Liver (tissue), 9 donors: Measurements from ENCODE around the gene ZAP70. TPM values are rescaled to one million over a fixed set of nuclear protein-coding genes. Genes with fewer than 3 reads are reported as not detected.
"Not testable (repeated sequence)": the region's sequence is repeated elsewhere in the genome, so short reads cannot be mapped to it uniquely, and the experiment has no call there.

Experiments used
- DNase-seq: peaks from one replicate; pipeline ENCODE4 v3.0.0-alpha.2; 2017; ENCODE audit warnings: low spot score
- H3K27ac ChIP-seq, 2 donors: one replicate each; pipeline ENCODE4 v1.7.0; 2013; ENCODE audit warnings: inconsistent platforms in 2 of 2, low read length in 2 of 2, control low read depth in 1 of 2, low read depth in 1 of 2, mild to moderate bottlenecking in 1 of 2
- H3K27me3 ChIP-seq, 4 donors: one replicate each; pipeline versions ENCODE4 v1.6.1 to v1.7.0; 2013; ENCODE audit warnings: low read length in 3 of 4, inconsistent platforms in 1 of 4, mild to moderate bottlenecking in 1 of 4, moderate library complexity in 1 of 4; ENCODE audit not compliant: control insufficient read depth in 4 of 4, insufficient read depth in 4 of 4
- H3K36me3 ChIP-seq, 4 donors: one replicate each; pipeline versions ENCODE4 v1.6.1 to v1.7.0; 2013; ENCODE audit warnings: low read length in 3 of 4, mild to moderate bottlenecking in 3 of 4, low read depth in 1 of 4, moderate library complexity in 1 of 4; ENCODE audit not compliant: control insufficient read depth in 4 of 4, insufficient read depth in 3 of 4
- H3K4me1 ChIP-seq, 4 donors: one replicate each; pipeline versions ENCODE4 v1.6.1 to v1.7.0; 2013; ENCODE audit warnings: low read length in 3 of 4, mild to moderate bottlenecking in 3 of 4, moderate library complexity in 1 of 4; ENCODE audit not compliant: control insufficient read depth in 4 of 4, insufficient read depth in 4 of 4
- H3K4me3 ChIP-seq, 3 donors: one replicate each; pipeline versions ENCODE4 v1.6.1 to v1.7.0; 2013; ENCODE audit warnings: low read length in 3 of 3, control low read depth in 1 of 3, low read depth in 1 of 3, mild to moderate bottlenecking in 1 of 3
- H3K9ac ChIP-seq, 2 donors: one replicate each; pipeline ENCODE4 v1.7.0; 2013; ENCODE audit warnings: low read length in 2 of 2, mild to moderate bottlenecking in 2 of 2, moderate library complexity in 2 of 2, control low read depth in 1 of 2, low read depth in 1 of 2
- H3K9me3 ChIP-seq, 4 donors: one replicate each; pipeline versions ENCODE4 v1.6.1 to v1.7.0; 2013; ENCODE audit warnings: low read length in 3 of 4; ENCODE audit not compliant: control insufficient read depth in 4 of 4
- EGR1 ChIP-seq, 2 donors: IDR thresholded peaks; 2 replicates each; pipeline ENCODE4 v1.6.1; 2016 to 2018; ENCODE audit warnings: antibody characterized with exemption in 2 of 2, low read depth in 2 of 2
- FOXA1 ChIP-seq: IDR thresholded peaks from 2 replicates; pipeline ENCODE4 v1.6.1; 2016; ENCODE audit warnings: antibody characterized with exemption
- GABPA ChIP-seq, 2 donors: IDR thresholded peaks in 1 of 2; conservative IDR thresholded peaks in 1 of 2; 2 replicates each; pipeline ENCODE4 v1.6.1; 2016; ENCODE audit warnings: antibody characterized with exemption in 2 of 2, mild to moderate bottlenecking in 1 of 2, moderate library complexity in 1 of 2
- HNF4A ChIP-seq, 2 donors: conservative IDR thresholded peaks; 2 replicates each; pipeline ENCODE4 v1.6.1; 2016; ENCODE audit warnings: antibody characterized with exemption in 2 of 2, mild to moderate bottlenecking in 2 of 2
- HNF4G ChIP-seq: IDR thresholded peaks from 2 replicates; pipeline ENCODE4 v1.6.1; 2016; ENCODE audit warnings: antibody characterized with exemption
- JUND ChIP-seq, 2 donors: IDR thresholded peaks; 2 replicates each; pipeline ENCODE4 v1.6.1; 2016; ENCODE audit warnings: antibody characterized with exemption in 2 of 2
- NR2F2 ChIP-seq: IDR thresholded peaks from 2 replicates; pipeline ENCODE4 v1.6.1; 2016; ENCODE audit warnings: antibody characterized with exemption
- RAD21 ChIP-seq, 2 donors: IDR thresholded peaks; 2 replicates each; pipeline ENCODE4 v1.6.1; 2016; ENCODE audit warnings: antibody characterized with exemption in 2 of 2, mild to moderate bottlenecking in 2 of 2
- RXRA ChIP-seq, 2 donors: IDR thresholded peaks; 2 replicates each; pipeline ENCODE4 v1.6.1; 2017 to 2018; ENCODE audit warnings: antibody characterized with exemption in 2 of 2, mild to moderate bottlenecking in 1 of 2
- SP1 ChIP-seq: IDR thresholded peaks from 2 replicates; pipeline ENCODE4 v1.6.1; 2018; ENCODE audit warnings: antibody characterized with exemption, mild to moderate bottlenecking
- YY1 ChIP-seq: IDR thresholded peaks from 2 replicates; pipeline ENCODE4 v1.6.1; 2016; ENCODE audit warnings: antibody characterized with exemption, mild to moderate bottlenecking
- WGBS: extraction: QIAGEN DNeasy Blood & Tissue Kit; methylation state at CpG from one replicate; pipeline ENCODE4 v1.1.7; 2013; 5-methylcytosine and 5-hydroxymethylcytosine counted together
- polyA plus RNA-seq, 2 donors: library from polyadenylated mRNA; stranded (reverse) in 1 of 2; unstranded in 1 of 2; fragments of 200-250 nt in 1 of 2; fragments of >200 nt in 1 of 2; fragmentation: Nextera tagmentation in 1 of 2; extraction: Ambion mirVana in 1 of 2; gene quantifications; one replicate each; pipeline versions ENCODE4 v1.2.1 to v1.2.3, GENCODE V29; 2013 to 2015
- total RNA-seq, 2 donors: library from RNA; depleted of rRNA; stranded (reverse); fragments of >200 nt; gene quantifications; one replicate each; pipeline ENCODE4 v1.2.3, GENCODE V29; 2014
- TF ChIP-seq, protein P1 (sequence below): IDR thresholded peaks from 2 replicates; pipeline ENCODE4 v1.6.1; 2016; ENCODE audit warnings: antibody characterized with exemption, mild to moderate bottlenecking
- TF ChIP-seq, protein P2 (sequence below): IDR thresholded peaks from 2 replicates; pipeline ENCODE4 v1.6.1; 2016; ENCODE audit warnings: antibody characterized with exemption
- TF ChIP-seq, protein P3 (sequence below): IDR thresholded peaks from 2 replicates; pipeline ENCODE4 v1.6.1; 2016; ENCODE audit warnings: antibody characterized with exemption
- TF ChIP-seq, protein P4 (sequence below): IDR thresholded peaks from 2 replicates; pipeline ENCODE4 v1.6.1; 2016; ENCODE audit warnings: antibody characterized with exemption
- donor health status: healthy.
- donor health status: healthy.
- donor health status: healthy.
- donor health status: healthy.
- donor health status: healthy.

The ZAP70 gene
- total and polyA plus RNA-seq, 4 donors: 1.2 to 4.9 (median 1.4) TPM

DNA sequence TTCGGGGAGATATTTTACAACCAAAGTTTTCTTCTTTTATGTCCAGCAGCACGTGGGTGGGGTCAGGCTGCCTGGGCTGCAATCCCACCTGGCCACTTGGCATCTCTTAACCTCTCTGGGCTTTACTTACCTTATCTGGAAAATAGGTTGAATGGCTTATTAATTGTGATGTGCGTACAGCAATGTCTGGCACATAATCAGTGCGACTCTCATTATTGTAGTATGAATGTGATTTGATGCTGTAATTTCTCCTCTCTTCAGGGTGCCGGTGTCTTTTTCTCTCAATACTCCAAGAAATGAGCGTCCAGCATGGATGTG lies 2.0 kb upstream of the ZAP70 start:
- Histone ChIP-seq H3K4me1 (peaks cover 0 to 3% (median 0%) of the 10 kb centered on the region in 4 donors), H3K27ac (no peak overlapping the region)
- DNase-seq: no peak

DNA sequence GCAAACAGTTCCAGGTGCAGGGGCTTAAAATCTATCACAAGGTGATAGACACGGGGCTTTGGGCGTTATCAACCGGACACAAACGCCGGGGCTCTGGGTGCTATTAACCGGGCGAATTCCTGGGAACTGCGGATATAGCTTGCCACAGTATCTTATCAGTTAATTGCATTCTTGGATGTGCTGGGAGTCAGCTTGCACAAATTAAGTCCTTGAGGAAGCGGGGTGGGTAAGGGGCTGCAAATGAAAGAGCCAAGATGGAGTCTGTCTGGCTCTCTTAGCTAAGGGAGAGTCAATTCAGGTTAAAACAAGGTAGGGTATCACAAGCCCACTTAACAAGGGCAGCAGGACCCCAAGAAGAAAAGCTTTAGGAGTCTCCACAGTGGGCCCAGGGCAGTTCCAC lies 1.2 kb upstream of the ZAP70 start:
- not testable (repeated sequence) for H3K27me3 ChIP-seq, H3K4me1 ChIP-seq, H3K4me3 ChIP-seq, H3K9me3 ChIP-seq, H3K36me3 ChIP-seq, H3K9ac ChIP-seq, DNase-seq
- 56% methylated on average over 9 of the region's 9 CpGs for WGBS
- H3K27ac ChIP-seq: peak overlapping the region in 1 of 2 donors; percentile 5

More for the DNA sequence above, 2.0 kb upstream of the ZAP70 start:
- Histone ChIP-seq H3K4me3 (no peak overlapping the region), H3K27me3 (no peaks in the 10 kb centered on the region), H3K36me3 (no peaks in the 10 kb centered on the region), H3K9me3 (no peaks in the 10 kb centered on the region), H3K9ac (no peak overlapping the region)
- TF ChIP-seq SP1 (no peak), FOXA1 (no peak), HNF4G (no peak), RAD21 (IDR thresholded peaks at IDR 0.05) (no peak), GABPA (IDR thresholded peaks at IDR 0.05 in 1 of 2, conservative IDR thresholded peaks at IDR 0.05 in 1 of 2) (no peak), JUND (IDR thresholded peaks at IDR 0.05) (no peak), EGR1 (IDR thresholded peaks at IDR 0.05; ENCODE audit: low read depth in 2 of 2) (no peak), HNF4A (conservative IDR thresholded peaks at IDR 0.05) (no peak), RXRA (IDR thresholded peaks at IDR 0.05) (no peak), YY1 (no peak), NR2F2 (no peak)
- TF ChIP-seq, protein P1, sequence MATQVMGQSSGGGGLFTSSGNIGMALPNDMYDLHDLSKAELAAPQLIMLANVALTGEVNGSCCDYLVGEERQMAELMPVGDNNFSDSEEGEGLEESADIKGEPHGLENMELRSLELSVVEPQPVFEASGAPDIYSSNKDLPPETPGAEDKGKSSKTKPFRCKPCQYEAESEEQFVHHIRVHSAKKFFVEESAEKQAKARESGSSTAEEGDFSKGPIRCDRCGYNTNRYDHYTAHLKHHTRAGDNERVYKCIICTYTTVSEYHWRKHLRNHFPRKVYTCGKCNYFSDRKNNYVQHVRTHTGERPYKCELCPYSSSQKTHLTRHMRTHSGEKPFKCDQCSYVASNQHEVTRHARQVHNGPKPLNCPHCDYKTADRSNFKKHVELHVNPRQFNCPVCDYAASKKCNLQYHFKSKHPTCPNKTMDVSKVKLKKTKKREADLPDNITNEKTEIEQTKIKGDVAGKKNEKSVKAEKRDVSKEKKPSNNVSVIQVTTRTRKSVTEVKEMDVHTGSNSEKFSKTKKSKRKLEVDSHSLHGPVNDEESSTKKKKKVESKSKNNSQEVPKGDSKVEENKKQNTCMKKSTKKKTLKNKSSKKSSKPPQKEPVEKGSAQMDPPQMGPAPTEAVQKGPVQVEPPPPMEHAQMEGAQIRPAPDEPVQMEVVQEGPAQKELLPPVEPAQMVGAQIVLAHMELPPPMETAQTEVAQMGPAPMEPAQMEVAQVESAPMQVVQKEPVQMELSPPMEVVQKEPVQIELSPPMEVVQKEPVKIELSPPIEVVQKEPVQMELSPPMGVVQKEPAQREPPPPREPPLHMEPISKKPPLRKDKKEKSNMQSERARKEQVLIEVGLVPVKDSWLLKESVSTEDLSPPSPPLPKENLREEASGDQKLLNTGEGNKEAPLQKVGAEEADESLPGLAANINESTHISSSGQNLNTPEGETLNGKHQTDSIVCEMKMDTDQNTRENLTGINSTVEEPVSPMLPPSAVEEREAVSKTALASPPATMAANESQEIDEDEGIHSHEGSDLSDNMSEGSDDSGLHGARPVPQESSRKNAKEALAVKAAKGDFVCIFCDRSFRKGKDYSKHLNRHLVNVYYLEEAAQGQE: no peak
- TF ChIP-seq, protein P2, sequence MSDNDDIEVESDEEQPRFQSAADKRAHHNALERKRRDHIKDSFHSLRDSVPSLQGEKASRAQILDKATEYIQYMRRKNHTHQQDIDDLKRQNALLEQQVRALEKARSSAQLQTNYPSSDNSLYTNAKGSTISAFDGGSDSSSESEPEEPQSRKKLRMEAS: no peak
- TF ChIP-seq, protein P3, sequence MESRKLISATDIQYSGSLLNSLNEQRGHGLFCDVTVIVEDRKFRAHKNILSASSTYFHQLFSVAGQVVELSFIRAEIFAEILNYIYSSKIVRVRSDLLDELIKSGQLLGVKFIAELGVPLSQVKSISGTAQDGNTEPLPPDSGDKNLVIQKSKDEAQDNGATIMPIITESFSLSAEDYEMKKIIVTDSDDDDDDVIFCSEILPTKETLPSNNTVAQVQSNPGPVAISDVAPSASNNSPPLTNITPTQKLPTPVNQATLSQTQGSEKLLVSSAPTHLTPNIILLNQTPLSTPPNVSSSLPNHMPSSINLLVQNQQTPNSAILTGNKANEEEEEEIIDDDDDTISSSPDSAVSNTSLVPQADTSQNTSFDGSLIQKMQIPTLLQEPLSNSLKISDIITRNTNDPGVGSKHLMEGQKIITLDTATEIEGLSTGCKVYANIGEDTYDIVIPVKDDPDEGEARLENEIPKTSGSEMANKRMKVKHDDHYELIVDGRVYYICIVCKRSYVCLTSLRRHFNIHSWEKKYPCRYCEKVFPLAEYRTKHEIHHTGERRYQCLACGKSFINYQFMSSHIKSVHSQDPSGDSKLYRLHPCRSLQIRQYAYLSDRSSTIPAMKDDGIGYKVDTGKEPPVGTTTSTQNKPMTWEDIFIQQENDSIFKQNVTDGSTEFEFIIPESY: no peak
- TF ChIP-seq, protein P4, sequence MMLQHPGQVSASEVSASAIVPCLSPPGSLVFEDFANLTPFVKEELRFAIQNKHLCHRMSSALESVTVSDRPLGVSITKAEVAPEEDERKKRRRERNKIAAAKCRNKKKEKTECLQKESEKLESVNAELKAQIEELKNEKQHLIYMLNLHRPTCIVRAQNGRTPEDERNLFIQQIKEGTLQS: no peak
- 85% methylated on average over 6 of the region's 6 CpGs for WGBS
